Measurements from ENCODE around the gene TMEM87A. TPM values are rescaled to one million over a fixed set of nuclear protein-coding genes. Genes with fewer than 3 reads are reported as not detected.

The TMEM87A gene
- total RNA-seq, 4 donors from 2014 or later: 40.7 to 57.5 (median 47.7) TPM

GRCh38 chr15:42282344-42282743 is 9.1 kb upstream of the TMEM87A start:
- DNase-seq (ENCODE audit: extremely low spot score): no peak
- Histone ChIP-seq H3K36me3 (peaks cover 15 to 85% (median 59%) of the 10 kb centered on the region in 4 donors), H3K27me3 (no peaks in the 10 kb centered on the region), H3K27ac (replicated peaks in 1 of 4) (no peak overlapping the region), H3K4me3 (no peak overlapping the region), H3K9me3 (no peaks in the 10 kb centered on the region), H3K4me1 (no peaks in the 10 kb centered on the region)
- TF ChIP-seq, protein P1, sequence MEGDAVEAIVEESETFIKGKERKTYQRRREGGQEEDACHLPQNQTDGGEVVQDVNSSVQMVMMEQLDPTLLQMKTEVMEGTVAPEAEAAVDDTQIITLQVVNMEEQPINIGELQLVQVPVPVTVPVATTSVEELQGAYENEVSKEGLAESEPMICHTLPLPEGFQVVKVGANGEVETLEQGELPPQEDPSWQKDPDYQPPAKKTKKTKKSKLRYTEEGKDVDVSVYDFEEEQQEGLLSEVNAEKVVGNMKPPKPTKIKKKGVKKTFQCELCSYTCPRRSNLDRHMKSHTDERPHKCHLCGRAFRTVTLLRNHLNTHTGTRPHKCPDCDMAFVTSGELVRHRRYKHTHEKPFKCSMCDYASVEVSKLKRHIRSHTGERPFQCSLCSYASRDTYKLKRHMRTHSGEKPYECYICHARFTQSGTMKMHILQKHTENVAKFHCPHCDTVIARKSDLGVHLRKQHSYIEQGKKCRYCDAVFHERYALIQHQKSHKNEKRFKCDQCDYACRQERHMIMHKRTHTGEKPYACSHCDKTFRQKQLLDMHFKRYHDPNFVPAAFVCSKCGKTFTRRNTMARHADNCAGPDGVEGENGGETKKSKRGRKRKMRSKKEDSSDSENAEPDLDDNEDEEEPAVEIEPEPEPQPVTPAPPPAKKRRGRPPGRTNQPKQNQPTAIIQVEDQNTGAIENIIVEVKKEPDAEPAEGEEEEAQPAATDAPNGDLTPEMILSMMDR (IDR thresholded peaks at IDR 0.05): no peak
- TF ChIP-seq POLR2AphosphoS5 (IDR thresholded peaks at IDR 0.05) (no peak), EP300 (IDR thresholded peaks at IDR 0.05) (no peak), POLR2A (IDR thresholded peaks at IDR 0.05; ENCODE audit: low read depth) (no peak)
- intact Hi-C loops (cut with DNase I): no loop called here

DNA sequence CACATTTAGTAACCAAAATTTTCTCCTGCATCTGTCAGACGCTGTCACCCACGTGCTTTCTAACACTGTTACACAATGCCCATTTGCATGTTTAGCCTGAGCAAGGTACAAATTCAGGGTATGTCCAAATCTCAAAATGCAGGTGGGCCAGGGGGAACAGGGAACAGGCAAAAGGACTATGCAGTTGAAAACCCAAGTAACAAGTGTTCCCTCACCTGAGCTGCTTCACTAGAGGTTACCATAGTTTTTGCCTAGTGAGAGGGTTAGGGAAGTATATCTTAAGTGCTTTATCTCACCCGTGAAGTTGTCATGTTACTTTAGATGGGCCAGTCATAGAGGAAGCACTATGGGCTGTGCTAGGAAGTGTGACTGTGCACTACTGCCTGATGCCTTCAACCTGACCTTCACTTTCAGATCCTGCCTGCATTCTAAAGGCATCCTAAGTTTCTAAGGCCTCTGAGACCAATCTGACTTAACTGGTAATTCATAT is 6.0 kb upstream of the TMEM87A start:
- WGBS: 60% methylated on average over 3 of the region's 3 CpGs
- Histone ChIP-seq H3K4me3 (no peak overlapping the region), H3K9me3 (no peaks in the 10 kb centered on the region), H3K36me3 (peaks cover 15 to 64% (median 55%) of the 10 kb centered on the region in 4 donors), H3K27me3 (no peaks in the 10 kb centered on the region), H3K4me1 (peaks cover 17 to 24% (median 20%) of the 10 kb centered on the region in 4 donors), H3K27ac (replicated peaks in 1 of 4) (no peak overlapping the region)
- TF ChIP-seq POLR2A (IDR thresholded peaks at IDR 0.05; ENCODE audit: low read depth) (no peak), POLR2AphosphoS5 (IDR thresholded peaks at IDR 0.05) (no peak), EP300 (IDR thresholded peaks at IDR 0.05) (no peak)
- TF ChIP-seq, protein P1 (IDR thresholded peaks at IDR 0.05): no peak
- no peak for DNase-seq (ENCODE audit: extremely low spot score)
- intact Hi-C loops (cut with DNase I): loop anchor here (10.0 kb wide), 1 partner anchor 196 kb away; no protein-coding TSS in a partner anchor

DNA sequence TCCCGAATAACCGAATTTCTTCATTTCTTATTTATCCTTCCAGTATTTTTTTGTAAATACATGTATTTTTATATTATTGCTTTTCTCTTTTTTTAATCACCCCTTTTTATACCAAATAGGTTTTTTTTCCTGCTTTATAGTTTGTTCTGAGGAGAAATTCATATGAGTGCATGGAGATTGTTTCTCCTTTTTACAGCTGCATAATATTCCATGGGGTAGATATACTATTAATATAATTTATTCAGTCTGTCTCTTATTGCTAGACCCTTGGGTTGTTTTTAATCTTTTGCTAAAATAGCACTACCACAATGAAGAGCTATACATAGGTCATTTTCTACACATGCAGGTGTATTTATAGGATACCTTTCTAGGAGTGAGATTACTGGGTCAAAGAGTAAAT is 3.5 kb upstream of the TMEM87A start:
- Histone ChIP-seq H3K27me3 (no peaks in the 10 kb centered on the region), H3K9me3 (no peaks in the 10 kb centered on the region), H3K36me3 (peaks cover 10 to 41% (median 35%) of the 10 kb centered on the region in 4 donors), H3K4me1 (peaks cover 25 to 34% (median 31%) of the 10 kb centered on the region in 4 donors), H3K4me3 (no peak overlapping the region), H3K27ac (replicated peaks in 1 of 4) (no peak overlapping the region)
- WGBS: 98% methylated on average over 2 of the region's 2 CpGs
- intact Hi-C loops (cut with DNase I): loop anchor here (10.0 kb wide), 1 partner anchor 198 kb away; no protein-coding TSS in a partner anchor
- TF ChIP-seq POLR2A (IDR thresholded peaks at IDR 0.05; ENCODE audit: low read depth): no peak
- no peak for TF ChIP-seq POLR2AphosphoS5 (IDR thresholded peaks at IDR 0.05)
- no peak for TF ChIP-seq EP300 (IDR thresholded peaks at IDR 0.05)
- TF ChIP-seq, protein P1 (IDR thresholded peaks at IDR 0.05): no peak
- DNase-seq (ENCODE audit: extremely low spot score): no peak

- WGBS: 48% methylated on average over 4 of the region's 4 CpGs
- no peaks in the 10 kb centered on the region for H3K9me3 ChIP-seq
- no peak for DNase-seq (ENCODE audit: extremely low spot score)
- peak overlapping the region; percentile 95 to 98 (median 96) for H3K27ac ChIP-seq (replicated peaks in 1 of 4)
- intact Hi-C loops (cut with DNase I): loop anchor here (10.0 kb wide), 1 partner anchor 199 kb away; no protein-coding TSS in a partner anchor
- no peaks in the 10 kb centered on the region for H3K27me3 ChIP-seq
- H3K36me3 ChIP-seq: peaks cover 4 to 32% (median 26%) of the 10 kb centered on the region in 4 donors
- TF ChIP-seq POLR2A (IDR thresholded peaks at IDR 0.05; ENCODE audit: low read depth) (no peak), EP300 (IDR thresholded peaks at IDR 0.05) (no peak)
- peak overlapping the region in 2 of 4 donors; percentile 69 to 72 for H3K4me3 ChIP-seq
- H3K4me1 ChIP-seq: peaks cover 33 to 43% (median 39%) of the 10 kb centered on the region in 4 donors
Observed at GRCh38 chr15:42275780-42276391, 2.7 kb upstream of the TMEM87A start.

DNA sequence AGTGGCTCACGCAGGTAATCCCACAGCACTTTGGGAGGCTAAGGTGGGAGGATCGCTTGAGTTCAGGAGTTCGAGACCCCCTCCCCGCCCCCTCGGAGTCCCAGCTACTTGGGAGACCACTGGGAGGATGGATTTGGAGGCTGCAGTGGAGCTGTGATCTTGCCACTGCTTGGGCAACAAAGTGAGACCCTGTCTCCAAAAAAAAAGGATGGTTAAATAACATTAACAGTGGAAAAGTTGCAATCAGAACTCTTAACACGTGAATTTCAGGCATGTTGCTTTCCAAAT is 1.4 kb upstream of the TMEM87A start:
- intact Hi-C loops (cut with DNase I): loop anchor here (10.0 kb wide), 1 partner anchor 200 kb away; no protein-coding TSS in a partner anchor
- Histone ChIP-seq H3K9me3 (no peaks in the 10 kb centered on the region), H3K4me3 (peak overlapping the region; percentile 69 to 83 (median 72)), H3K4me1 (peaks cover 35 to 54% (median 48%) of the 10 kb centered on the region in 4 donors), H3K27ac (replicated peaks in 1 of 4) (peak overlapping the region; percentile 95 to 98 (median 96)), H3K27me3 (no peaks in the 10 kb centered on the region), H3K36me3 (peaks cover 0 to 20% (median 14%) of the 10 kb centered on the region in 4 donors)
- TF ChIP-seq, protein P1 (IDR thresholded peaks at IDR 0.05): no peak
- TF ChIP-seq POLR2AphosphoS5 (IDR thresholded peaks at IDR 0.05): no peak
- TF ChIP-seq POLR2A (IDR thresholded peaks at IDR 0.05; ENCODE audit: low read depth): no peak
- DNase-seq (ENCODE audit: extremely low spot score): no peak
- WGBS: 56% methylated on average over 6 of the region's 6 CpGs

All from esophagus muscularis mucosa (tissue), 4 donors.